SW 1271 (cell line): Measurements from ENCODE around the gene PVALB.

ENCODE experiments used
- DNase-seq, 2 experiments: peaks; one replicate each; lab custom pipeline; 2025; lab: John Stamatoyannopoulos, UW

The PVALB gene

DNA sequence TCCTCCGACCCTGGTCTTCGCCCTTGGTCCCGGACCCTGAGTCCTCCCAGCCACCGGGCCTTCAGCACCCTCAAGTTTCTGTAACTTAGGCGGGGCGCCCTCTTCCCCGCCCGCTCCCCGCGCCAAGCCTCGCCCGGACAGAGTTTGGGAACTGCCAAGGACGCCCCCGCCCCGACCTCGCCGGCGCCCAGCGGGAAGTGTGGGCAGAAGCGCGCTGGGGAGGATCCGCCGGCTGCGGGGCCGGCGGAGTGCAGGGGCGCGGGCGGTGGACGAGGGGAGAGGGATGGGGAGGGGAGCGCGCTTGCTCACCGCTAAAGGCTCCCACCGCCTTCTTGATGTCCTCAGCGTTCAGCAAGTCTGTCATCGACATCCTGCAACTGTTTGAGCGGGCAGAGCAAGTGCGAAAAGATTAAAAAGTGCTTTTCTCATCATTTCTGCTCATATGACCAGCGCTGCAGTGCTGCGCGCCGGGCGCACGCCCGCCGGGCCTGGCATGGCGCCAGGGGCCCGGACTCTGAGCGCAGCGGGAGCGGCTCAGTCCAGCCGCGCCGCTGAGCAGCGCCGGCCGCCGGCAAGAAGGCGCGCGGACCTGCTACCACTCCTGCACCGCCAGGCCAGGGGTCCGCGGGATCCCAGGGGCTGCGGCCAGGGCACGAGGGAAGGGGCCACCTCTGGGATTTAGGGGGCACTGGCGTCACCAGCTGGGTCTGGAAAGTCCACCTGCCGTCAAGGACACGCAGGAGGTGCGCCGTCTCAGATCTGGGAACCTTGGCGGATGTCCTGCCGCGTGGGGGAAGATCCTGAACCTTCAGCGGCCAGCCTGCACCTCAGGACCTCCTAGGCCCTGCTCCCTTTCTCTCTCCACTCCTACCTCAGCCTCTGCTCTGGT, at the start of gene PVALB:
PVALB (minus strand) TSS at position 400 of the 889 bp plus-strand sequence; CDS start at position 370, 30 bp downstream.
- no peak for DNase-seq

DNA sequence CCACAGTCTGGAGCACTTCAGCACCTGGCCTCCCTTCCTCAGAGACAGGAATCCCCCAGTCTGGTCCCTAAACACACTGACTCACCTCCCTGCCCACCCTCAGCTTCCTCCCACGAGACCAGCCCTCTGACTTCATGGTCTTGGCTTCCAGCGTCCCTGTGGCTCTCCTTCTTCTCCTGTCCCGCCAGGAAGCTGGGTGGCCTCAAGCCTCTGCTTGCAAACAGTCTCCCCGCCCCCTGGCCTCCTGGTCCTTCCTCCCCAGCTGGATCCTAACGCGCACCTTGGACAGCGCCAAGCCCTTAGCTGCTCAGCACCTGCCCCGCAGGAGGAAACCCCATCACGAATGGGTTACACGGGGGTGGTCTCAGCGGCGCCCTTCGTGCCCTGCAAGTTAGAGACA, 48.5 kb upstream of the PVALB start:
- DNase-seq, result no peak

- no peak for DNase-seq
These were observed 47.8 kb upstream of the PVALB start for GRCh38 chr22:36864454-36865215.

DNA sequence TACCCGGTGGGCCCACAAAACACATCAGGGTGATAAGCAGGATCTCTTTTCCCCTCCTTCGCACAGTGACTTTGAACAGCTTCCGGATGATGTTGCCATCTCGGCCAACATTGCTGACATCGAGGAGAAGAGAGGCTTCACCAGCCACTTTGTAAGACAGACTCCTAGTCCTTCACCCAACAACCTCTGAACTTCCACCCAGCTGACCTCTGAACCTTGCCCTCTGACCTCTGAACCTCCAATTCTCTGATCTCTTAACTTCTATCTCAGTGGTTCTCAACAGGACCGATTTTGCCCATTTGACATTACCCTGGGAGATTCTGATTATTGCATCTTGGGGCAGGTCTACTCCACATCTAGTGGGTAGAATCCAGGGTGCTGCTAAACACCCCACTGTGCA, 47.1 kb upstream of the PVALB start:
- DNase-seq, result no peak

DNA sequence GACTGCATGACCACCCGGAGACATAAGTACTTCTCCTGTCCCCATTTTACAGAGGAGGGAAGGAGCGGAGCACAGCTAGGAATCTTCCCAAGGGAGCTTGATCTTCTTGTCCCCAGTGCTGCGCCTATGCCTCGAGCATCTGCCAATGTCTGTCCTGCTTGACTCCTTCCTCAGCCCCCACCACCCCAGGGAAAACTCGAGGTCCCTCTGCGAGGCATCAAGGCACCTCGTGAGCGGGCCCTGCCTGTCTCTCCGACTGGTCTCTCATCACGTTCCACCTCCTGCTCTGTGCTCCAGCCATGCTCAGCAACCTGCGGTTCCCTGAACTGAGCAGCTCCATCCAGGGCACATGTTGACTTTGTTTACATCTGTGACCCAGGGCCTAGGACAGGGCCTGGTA, 46.4 kb upstream of the PVALB start:
- DNase-seq, result no peak

GRCh38 chr22:36862251-36863242, 45.7 kb upstream of the PVALB start:
- no peak for DNase-seq

DNA sequence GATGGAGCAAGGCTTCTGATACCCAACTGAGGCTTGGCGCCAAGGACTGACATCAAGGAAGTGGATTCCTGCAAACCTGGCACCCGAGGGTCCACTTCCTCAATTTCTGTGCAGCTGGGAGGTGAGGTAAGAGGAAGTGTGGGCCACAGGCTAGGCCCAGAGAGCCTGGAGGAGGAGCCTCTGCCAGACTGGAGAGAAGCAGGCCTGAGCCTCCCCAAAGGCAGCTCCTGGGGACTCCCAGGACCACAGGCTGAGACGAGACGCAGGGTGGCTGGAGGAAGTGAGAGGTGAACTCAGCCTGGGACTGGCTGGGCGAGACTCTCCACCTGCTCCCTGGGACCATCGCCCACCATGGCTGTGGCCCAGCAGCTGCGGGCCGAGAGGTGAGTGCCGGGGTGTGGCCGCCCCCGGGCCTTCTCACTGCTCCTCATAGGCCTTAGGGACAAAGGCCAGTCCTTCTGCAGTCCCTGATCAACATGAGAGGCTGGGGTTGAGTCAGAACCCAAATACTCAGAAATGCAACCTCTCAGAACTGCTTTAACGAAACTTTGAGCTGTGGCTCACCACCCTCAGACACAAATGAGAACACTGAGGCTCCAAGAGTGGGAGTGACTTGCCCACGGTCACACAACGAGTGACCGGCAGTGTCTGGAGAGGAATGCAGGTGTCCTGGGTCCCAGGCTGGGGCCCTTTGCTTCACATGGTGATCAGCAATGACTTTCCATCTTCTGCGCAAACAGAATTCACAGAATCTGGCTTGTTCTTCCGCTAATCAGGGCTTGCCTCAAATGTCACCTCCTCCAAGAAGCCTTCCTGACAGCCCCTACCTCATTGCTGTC, 44.2 kb upstream of the PVALB start, which contains the start of gene NCF4:
NCF4 (plus strand) TSS at position 186 of the 839 bp plus-strand sequence; CDS start at position 352, 166 bp downstream.
- no peak for DNase-seq

- no peak for DNase-seq
These were observed 43.6 kb upstream of the PVALB start for GRCh38 chr22:36860438-36860820.

GRCh38 chr22:36860017-36860416, 43.2 kb upstream of the PVALB start:
- no peak for DNase-seq

GRCh38 chr22:36858966-36859365, 42.1 kb upstream of the PVALB start:
- DNase-seq, result no peak

- DNase-seq, result no peak
These were observed 41.3 kb upstream of the PVALB start for GRCh38 chr22:36858156-36858555.

- no peak for DNase-seq
These were observed 39.9 kb upstream of the PVALB start for GRCh38 chr22:36856792-36857135.

DNA sequence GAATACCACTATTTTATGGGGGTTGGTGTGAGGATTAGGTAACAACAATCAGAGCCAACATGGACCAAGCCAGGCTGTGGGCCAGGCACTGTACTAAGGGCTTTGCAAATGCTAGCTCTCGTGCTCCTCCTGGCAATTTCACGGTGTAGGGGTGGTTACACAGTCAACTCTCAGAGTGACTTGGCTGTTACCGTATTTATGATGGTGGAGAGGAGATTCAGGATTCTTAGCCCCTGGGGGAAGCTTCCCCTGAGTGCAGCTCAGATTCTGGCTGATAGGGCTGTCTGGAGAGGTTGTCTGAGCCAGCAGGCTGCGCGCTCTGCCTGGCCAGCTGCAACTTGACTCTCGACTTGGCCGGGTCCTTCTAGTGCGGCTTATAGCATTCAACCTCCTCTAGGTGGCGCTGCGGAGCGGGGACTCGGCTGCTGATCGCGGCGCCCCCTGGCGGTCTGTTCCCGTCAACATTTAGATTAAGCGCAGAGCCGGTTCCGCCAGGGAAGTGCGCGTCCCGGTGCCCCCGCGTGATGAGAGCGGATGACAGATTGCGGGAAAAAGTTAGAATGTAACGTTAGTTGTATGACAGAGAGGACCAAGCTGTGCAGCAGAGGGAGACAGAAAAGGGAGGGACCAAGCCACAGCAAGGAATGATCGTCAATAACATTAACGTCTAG, 39.4 kb upstream of the PVALB start:
- peak; percentile 4 to 73 for DNase-seq

GRCh38 chr22:36855478-36855877, 38.6 kb upstream of the PVALB start:
- DNase-seq, result no peak

GRCh38 chr22:36853407-36854099, 36.7 kb upstream of the PVALB start:
- DNase-seq, result peak in 1 of 2 experiments; percentile 13

DNA sequence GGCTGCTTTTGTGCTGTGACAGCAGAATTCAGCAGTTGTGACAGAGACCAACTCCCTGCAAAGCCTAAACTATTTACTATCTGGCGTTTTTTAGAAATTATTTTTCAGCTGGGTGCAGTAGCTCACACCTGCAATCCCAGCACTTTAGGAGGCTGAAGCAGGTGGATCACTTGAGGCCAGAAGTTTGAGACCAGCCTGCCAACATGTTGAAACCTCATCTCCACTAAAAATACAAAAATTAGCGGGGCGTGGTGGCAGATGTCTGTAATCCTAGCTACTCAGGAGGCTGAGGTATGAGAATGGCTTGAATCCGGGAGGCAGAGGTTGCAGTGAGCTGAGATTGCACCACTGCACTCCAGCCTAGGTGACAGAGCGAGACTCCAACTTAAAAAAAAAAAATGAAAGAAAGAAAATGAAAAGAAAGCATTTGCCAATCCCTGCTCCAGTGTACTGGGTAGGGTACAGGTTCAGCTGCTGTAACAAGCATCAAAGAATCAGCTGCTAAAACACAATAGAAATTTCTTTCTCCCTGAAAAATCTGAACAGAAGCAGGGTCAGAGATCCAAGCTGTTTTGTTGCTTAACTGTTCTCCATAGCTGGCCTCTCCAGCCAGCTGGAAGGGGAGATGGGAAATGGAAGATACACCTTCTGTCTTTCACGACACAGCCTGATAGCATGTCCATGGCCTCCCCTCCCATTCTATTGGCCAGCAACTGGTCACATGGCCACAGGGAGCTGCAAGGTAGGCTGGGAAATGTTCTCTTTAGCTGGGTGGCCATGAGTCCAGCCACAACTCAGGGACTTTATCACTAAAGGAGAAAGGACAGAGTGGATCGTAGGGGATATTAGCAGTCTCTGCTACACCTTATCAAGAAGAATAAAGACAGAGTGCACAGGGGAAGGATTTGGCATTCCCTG, 35.5 kb upstream of the PVALB start:
- DNase-seq, result no peak

- no peak for DNase-seq
These were observed 33.8 kb upstream of the PVALB start for GRCh38 chr22:36850682-36851081.

DNA sequence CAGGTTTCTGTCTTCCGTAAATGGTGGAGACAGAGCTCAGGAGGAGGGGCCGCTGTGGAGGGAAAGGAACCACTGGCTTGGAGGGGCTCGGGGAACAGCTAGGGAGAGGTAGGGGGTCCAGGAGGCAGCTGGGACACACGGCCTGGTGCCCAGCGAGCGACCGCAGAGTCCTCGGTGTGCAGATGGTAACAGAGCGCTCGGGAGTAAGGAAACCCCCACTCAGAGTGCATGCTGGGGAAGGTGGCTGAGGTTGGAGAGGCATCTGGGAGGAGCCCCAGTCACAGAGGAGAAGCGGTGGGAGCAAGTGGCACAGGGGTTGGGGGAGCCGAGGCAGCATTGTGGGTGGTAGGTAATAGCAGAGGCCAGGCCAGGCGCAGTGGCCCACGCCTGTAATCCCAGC, 33.2 kb upstream of the PVALB start:
- DNase-seq, result no peak

DNA sequence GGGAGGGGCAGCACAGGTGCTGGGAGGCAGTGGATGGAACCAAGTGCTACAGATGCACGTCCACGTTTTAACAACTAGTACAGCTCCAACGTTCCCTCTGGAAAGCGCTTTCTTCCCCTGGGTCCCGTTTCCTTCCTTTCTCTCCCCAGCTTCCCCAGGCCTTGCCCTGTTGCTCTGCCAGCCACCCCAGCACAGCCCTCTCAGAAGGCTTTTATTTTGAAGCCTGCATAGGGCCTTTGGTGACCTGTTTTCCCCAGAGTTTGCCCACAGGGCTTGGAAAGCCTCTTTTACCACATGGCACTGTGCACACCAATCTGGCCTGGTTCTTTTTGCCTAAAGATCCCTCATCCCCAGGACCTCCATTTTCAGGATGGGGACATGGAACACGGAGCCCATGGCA, 30.1 kb upstream of the PVALB start:
- DNase-seq, result no peak
